Fibroblast of lung (primary cell): ENCODE data around the gene AFP. TPM values are rescaled to one million over a fixed set of nuclear protein-coding genes. Genes with fewer than 3 reads are reported as not detected.
A peak's percentile ranks its signal among the peaks of the same experiment; 100 is the strongest.

ENCODE experiments used
- DNase-seq, 2 donors: peaks; one replicate each; pipeline versions ENCODE4 v3.0.0 to v3.0.0-alpha.2; 2010; ENCODE audit warnings: low read depth in 2 of 2
- H2AFZ ChIP-seq: 2 replicates; pipeline ENCODE4 v1.5.1; 2012; ENCODE audit warnings: low read length, control low read depth, inconsistent platforms
- H3K27ac ChIP-seq: 2 replicates; pipeline ENCODE4 v1.5.1; 2011; ENCODE audit warnings: low read length, control low read depth; ENCODE audit not compliant: insufficient read depth
- H3K27me3 ChIP-seq: 2 replicates; pipeline ENCODE4 v1.5.1; 2011; ENCODE audit warnings: mild to moderate bottlenecking, low read length; ENCODE audit not compliant: control insufficient read depth, insufficient read depth
- H3K36me3 ChIP-seq: 2 replicates; pipeline ENCODE4 v1.5.1; 2011; ENCODE audit warnings: low read length; ENCODE audit not compliant: control insufficient read depth, insufficient read depth
- H3K4me1 ChIP-seq: 2 replicates; pipeline ENCODE4 v1.5.1; 2011; ENCODE audit warnings: low read length; ENCODE audit not compliant: control insufficient read depth, insufficient read depth; ENCODE audit errors: extremely low read depth
- H3K4me2 ChIP-seq: 2 replicates; pipeline ENCODE4 v1.5.1; 2011; ENCODE audit warnings: low read length, control low read depth; ENCODE audit not compliant: insufficient read depth; ENCODE audit errors: extremely low read depth
- H3K4me3 ChIP-seq, 4 experiments: fragments of 200-600 bp in 1 of 4; sonication (generic) in 1 of 4; replicated peaks in 1 of 4; 2 replicates each; pipeline ENCODE4 v1.5.1; 2011 to 2016; ENCODE audit warnings: low read length in 4 of 4, low read depth in 3 of 4, mild to moderate bottlenecking in 3 of 4, control low read depth in 2 of 4, inconsistent platforms in 1 of 4, mixed read lengths in 1 of 4; ENCODE audit not compliant: insufficient read depth in 1 of 4; ENCODE audit errors: control extremely low read depth in 1 of 4
- H3K79me2 ChIP-seq: 2 replicates; pipeline ENCODE4 v1.5.1; 2012; ENCODE audit warnings: mild to moderate bottlenecking, low read length, inconsistent platforms; ENCODE audit not compliant: control insufficient read depth, insufficient read depth
- H3K9ac ChIP-seq: 2 replicates; pipeline ENCODE4 v1.5.1; 2011; ENCODE audit warnings: mild to moderate bottlenecking, low read length, control low read depth; ENCODE audit not compliant: insufficient read depth
- H3K9me3 ChIP-seq: 2 replicates; pipeline ENCODE4 v1.5.1; 2012; ENCODE audit warnings: low read depth, low read length; ENCODE audit not compliant: control insufficient read depth, insufficient read depth
- H4K20me1 ChIP-seq: 2 replicates; pipeline ENCODE4 v1.5.1; 2011; ENCODE audit warnings: low read length; ENCODE audit not compliant: control insufficient read depth, insufficient read depth; ENCODE audit errors: extremely low read depth
- CTCF ChIP-seq, 2 donors: IDR thresholded peaks in 1 of 2; conservative IDR thresholded peaks in 1 of 2; 1 replicate in 1 of 2; 2 replicates in 1 of 2; pipeline ENCODE4 v1.5.1; 2011 to 2012; ENCODE audit warnings: low read length in 2 of 2, control low read depth in 1 of 2, inconsistent platforms in 1 of 2, low read depth in 1 of 2, mild to moderate bottlenecking in 1 of 2
- EZH2 ChIP-seq: IDR thresholded peaks from 2 replicates; pipeline ENCODE4 v1.5.1; 2012; ENCODE audit warnings: low read length, control low read depth, mild to moderate bottlenecking; ENCODE audit errors: missing control alignments
- polyA plus RNA-seq, 2 donors: library from polyadenylated mRNA; depleted of rRNA in 1 of 2; stranded (reverse) in 1 of 2; unstranded in 1 of 2; fragments of >200 nt; gene quantifications; 2 replicates each; pipeline ENCODE4 v1.2.1, GENCODE V29; 2011 to 2012; ENCODE audit warnings: missing spikeins in 1 of 2
- total RNA-seq: library from RNA; depleted of rRNA; stranded (reverse); fragments of >200 nt; gene quantifications from 2 replicates; pipeline ENCODE4 v1.2.1, GENCODE V29; 2014

Gene AFP
- total and polyA plus RNA-seq, 2 donors (not counting 1 experiment from before 2014, with no cell fraction given) = 0.35 to 0.83 TPM

- no peaks in the 10 kb centered on the region for H3K4me1 ChIP-seq
- H4K20me1 ChIP-seq = no peaks in the 10 kb centered on the region
- no peak overlapping the region for H3K27ac ChIP-seq
- H3K79me2 ChIP-seq = no peaks in the 10 kb centered on the region
- H3K4me2 ChIP-seq = no peak overlapping the region
- H3K9me3 ChIP-seq = no peaks in the 10 kb centered on the region
- H3K36me3 ChIP-seq = no peaks in the 10 kb centered on the region
- TF ChIP-seq EZH2 = no peak
- H2AFZ ChIP-seq = no peak overlapping the region
- no peak overlapping the region for H3K9ac ChIP-seq
- no peak overlapping the region for H3K4me3 ChIP-seq
- no peak for DNase-seq
- H3K27me3 ChIP-seq = no peaks in the 10 kb centered on the region
These were observed 19.5 kb upstream of the AFP start for GRCh38 chr4:73416423-73417087.

- no peak for TF ChIP-seq CTCF (conservative IDR thresholded peaks at IDR 0.05 in 1 of 2, IDR thresholded peaks at IDR 0.05 in 1 of 2; ENCODE audit: low read depth in 1 of 2, low read length in 2 of 2)
- no peak for TF ChIP-seq EZH2
- no peak overlapping the region for H3K9ac ChIP-seq
- H4K20me1 ChIP-seq = no peaks in the 10 kb centered on the region
- no peak for DNase-seq
- H3K4me3 ChIP-seq = no peak overlapping the region
- no peak overlapping the region for H2AFZ ChIP-seq
- no peaks in the 10 kb centered on the region for H3K36me3 ChIP-seq
- H3K27ac ChIP-seq = no peak overlapping the region
- no peak overlapping the region for H3K4me2 ChIP-seq
- H3K9me3 ChIP-seq = no peaks in the 10 kb centered on the region
- no peaks in the 10 kb centered on the region for H3K79me2 ChIP-seq
- no peaks in the 10 kb centered on the region for H3K27me3 ChIP-seq
- no peaks in the 10 kb centered on the region for H3K4me1 ChIP-seq
These were observed 18.7 kb upstream of the AFP start for GRCh38 chr4:73417342-73417741.

- no peaks in the 10 kb centered on the region for H3K4me1 ChIP-seq
- H3K9ac ChIP-seq = no peak overlapping the region
- no peak overlapping the region for H3K4me2 ChIP-seq
- DNase-seq = peak; percentile 9
- H3K27me3 ChIP-seq = no peaks in the 10 kb centered on the region
- no peak overlapping the region for H3K27ac ChIP-seq
- no peaks in the 10 kb centered on the region for H3K79me2 ChIP-seq
- no peaks in the 10 kb centered on the region for H3K36me3 ChIP-seq
- H3K9me3 ChIP-seq = no peaks in the 10 kb centered on the region
- H3K4me3 ChIP-seq = no peak overlapping the region
- TF ChIP-seq EZH2 = no peak
- TF ChIP-seq CTCF (conservative IDR thresholded peaks at IDR 0.05 in 1 of 2, IDR thresholded peaks at IDR 0.05 in 1 of 2; ENCODE audit: low read depth in 1 of 2, low read length in 2 of 2) = no peak
- no peak overlapping the region for H2AFZ ChIP-seq
- H4K20me1 ChIP-seq = no peaks in the 10 kb centered on the region
These were observed 18.0 kb upstream of the AFP start for GRCh38 chr4:73417973-73418372.
